Measurements from ENCODE around the gene NRTN.

The NRTN gene

DNA sequence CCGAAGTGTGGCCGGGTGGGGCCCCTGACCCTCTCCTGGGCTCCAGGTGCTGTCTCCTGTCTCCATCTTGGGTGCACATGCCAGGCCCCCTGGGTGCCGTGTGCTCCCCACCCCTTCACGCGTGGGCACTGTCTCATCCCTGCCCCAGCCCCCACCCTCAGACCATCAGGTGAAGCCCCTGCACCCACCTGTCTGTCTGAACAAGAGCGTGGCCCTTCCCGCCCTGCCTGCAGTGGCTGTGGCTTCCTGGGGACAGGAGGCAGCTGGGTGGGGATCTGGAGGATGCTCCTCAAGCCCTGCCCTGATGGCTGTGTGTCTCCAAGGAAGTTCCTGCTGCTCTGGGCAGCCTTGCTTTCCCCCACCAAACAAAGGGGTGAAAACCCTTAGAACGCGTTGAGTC lies 22.5 kb upstream of the NRTN start:
- H3K36me3 ChIP-seq (ENCODE audit: control insufficient read depth, insufficient read depth, low read length), result peaks cover 30% of the 10 kb centered on the region
- no CpG with 5 or more reads among the region's 9 CpGs for WGBS (ENCODE audit: insufficient coverage, insufficient read length)
- DNase-seq (ENCODE audit: low read depth, low spot score), result no peak
- H3K4me3 ChIP-seq (ENCODE audit: low read length), result no peak overlapping the region
- H3K27me3 ChIP-seq (ENCODE audit: control insufficient read depth, insufficient read depth, low read length), result no peaks in the 10 kb centered on the region
- H3K27ac ChIP-seq (ENCODE audit: low read length), result no peak overlapping the region
- H3K9me3 ChIP-seq (ENCODE audit: control insufficient read depth, insufficient read depth, low read length), result no peaks in the 10 kb centered on the region; the same call in 1 of the 2 replicates
- no peaks in the 10 kb centered on the region for H3K4me1 ChIP-seq (ENCODE audit: control insufficient read depth, insufficient read depth, low read length)

DNA sequence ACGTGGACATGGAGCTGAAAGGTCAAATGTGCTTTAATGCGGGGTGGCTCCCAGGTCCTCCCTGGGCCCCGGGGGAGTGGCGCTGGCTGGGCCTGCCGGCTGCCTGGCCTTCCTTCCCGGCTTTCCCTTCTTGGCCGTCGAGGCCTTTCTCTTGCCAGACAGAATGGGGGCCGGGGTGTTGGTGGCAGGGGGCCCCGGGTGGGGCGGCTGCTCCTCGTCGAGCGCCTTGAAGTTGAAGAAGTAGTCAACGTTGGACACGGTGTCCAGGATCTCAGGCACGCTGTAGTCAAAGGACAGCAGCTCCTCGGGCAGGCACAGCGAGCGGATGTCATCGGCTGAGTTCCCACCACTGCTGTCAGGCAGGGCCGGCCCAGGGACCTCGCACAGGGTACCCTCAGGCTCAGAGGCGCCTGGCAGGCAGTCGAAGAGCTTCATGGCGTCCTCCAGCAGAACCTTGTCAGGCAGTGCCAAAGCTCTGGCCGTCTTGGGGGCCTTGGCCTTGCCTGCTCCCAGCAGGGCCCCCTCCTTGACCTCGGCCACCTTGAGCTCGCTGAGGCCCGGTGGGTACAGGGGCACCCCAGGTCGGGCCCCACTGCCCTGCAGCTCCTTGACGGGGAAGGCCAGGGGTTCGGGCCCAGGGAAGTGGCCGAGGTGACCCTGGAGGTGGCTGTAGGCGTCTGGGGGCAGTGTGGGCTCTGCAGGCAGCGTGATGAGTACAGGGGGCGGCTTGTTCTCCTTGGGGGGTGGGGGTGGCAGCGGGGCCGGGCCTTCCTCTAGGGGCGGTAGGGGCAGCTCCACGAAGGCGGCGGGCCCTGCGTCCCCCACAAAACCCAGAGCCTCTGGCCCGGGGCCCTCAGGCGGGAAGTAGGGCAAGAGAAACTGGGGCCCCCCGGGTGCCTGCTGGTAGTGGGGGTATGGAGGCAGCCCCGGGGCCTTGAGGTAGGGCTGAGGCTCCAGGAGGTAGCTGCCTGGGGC lies 21.6 kb upstream of the NRTN start:
- no peak overlapping the region for H3K4me3 ChIP-seq (ENCODE audit: low read length)
- peaks cover 39% of the 10 kb centered on the region for H3K36me3 ChIP-seq (ENCODE audit: control insufficient read depth, insufficient read depth, low read length)
- H3K27ac ChIP-seq (ENCODE audit: low read length), result no peak overlapping the region
- WGBS (ENCODE audit: insufficient coverage, insufficient read length), result no CpG with 5 or more reads among the region's 48 CpGs
- H3K4me1 ChIP-seq (ENCODE audit: control insufficient read depth, insufficient read depth, low read length), result no peaks in the 10 kb centered on the region
- DNase-seq (ENCODE audit: low read depth, low spot score), result no peak
- no peaks in the 10 kb centered on the region; the same call in 1 of the 2 replicates for H3K9me3 ChIP-seq (ENCODE audit: control insufficient read depth, insufficient read depth, low read length)
- H3K27me3 ChIP-seq (ENCODE audit: control insufficient read depth, insufficient read depth, low read length), result no peaks in the 10 kb centered on the region

DNA sequence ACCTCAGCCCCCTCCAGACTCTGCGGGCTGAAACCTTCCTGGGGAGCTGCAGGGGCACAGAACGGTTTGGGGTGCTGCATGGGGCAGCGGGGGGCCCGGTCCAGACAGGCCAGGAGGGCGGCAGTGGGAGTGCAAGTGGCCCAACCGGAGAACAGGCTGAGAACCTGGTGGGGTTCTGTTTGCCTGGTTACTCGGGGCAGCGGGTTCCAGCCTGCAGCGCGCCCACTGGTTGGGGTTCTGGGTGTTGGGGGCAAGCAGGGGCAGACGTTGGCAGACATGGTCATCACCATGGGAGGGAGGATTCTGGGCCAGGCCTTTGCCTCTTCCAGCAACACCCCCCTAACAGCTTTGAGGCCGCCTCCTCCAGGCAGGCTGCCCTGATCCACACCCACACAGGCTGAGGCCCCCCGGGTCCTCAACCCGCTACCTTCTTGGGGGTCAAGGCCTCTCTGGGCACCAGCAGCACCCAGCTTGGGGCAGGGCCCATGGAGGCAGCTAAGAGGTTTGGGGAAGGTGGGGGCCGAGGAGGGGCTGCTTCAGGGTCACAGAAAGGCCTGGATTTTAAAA lies 20.2 kb upstream of the NRTN start, which contains the start of gene PRR22:
PRR22 (minus strand) TSS at position 166 of the 567 bp plus-strand sequence; CDS start at position 80, 86 bp downstream.
- H3K4me3 ChIP-seq (ENCODE audit: low read length), result no peak within 1 kb of the TSS

DNA sequence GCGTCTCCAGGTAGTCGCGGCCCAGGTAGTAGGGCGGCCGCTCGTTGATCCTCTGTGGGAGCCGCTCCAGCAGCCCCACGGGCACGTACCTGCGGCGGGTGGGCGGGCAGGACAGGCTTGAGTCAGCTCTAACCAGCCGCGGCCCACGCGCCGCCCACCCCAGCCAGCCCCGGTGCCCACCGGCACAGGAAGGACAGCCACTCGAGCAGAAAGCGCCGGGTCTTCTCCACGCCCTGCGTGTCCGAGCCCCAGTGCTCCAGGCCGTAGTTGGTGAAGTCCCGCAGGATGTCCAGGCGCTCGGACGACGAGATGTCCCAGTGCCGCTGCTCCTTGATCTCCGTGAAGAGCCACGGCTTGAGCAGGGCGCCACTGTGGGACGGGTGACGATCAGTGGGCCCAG lies 19.4 kb upstream of the NRTN start:
- Histone ChIP-seq H3K4me1 (ENCODE audit: control insufficient read depth, insufficient read depth, low read length) (no peaks in the 10 kb centered on the region), H3K9me3 (ENCODE audit: control insufficient read depth, insufficient read depth, low read length) (no peaks in the 10 kb centered on the region; the same call in 1 of the 2 replicates), H3K36me3 (ENCODE audit: control insufficient read depth, insufficient read depth, low read length) (peaks cover 51% of the 10 kb centered on the region), H3K4me3 (ENCODE audit: low read length) (no peak overlapping the region), H3K27me3 (ENCODE audit: control insufficient read depth, insufficient read depth, low read length) (no peaks in the 10 kb centered on the region), H3K27ac (ENCODE audit: low read length) (no peak overlapping the region)
- DNase-seq (ENCODE audit: low read depth, low spot score), result no peak
- WGBS (ENCODE audit: insufficient coverage, insufficient read length), result no CpG with 5 or more reads among the region's 37 CpGs

More for the DNA sequence above, 20.2 kb upstream of the NRTN start, which contains the start of gene PRR22:
- Histone ChIP-seq H3K36me3 (ENCODE audit: control insufficient read depth, insufficient read depth, low read length) (peaks cover 48% of the 10 kb centered on the region), H3K27me3 (ENCODE audit: control insufficient read depth, insufficient read depth, low read length) (no peaks in the 10 kb centered on the region), H3K9me3 (ENCODE audit: control insufficient read depth, insufficient read depth, low read length) (no peaks in the 10 kb centered on the region; the same call in 1 of the 2 replicates), H3K27ac (ENCODE audit: low read length) (no peak within 1 kb of the TSS), H3K4me1 (ENCODE audit: control insufficient read depth, insufficient read depth, low read length) (no peaks in the 10 kb centered on the region)
- DNase-seq (ENCODE audit: low read depth, low spot score), result no peak
- WGBS (ENCODE audit: insufficient coverage, insufficient read length), result no CpG with 5 or more reads among the region's 15 CpGs

DNA sequence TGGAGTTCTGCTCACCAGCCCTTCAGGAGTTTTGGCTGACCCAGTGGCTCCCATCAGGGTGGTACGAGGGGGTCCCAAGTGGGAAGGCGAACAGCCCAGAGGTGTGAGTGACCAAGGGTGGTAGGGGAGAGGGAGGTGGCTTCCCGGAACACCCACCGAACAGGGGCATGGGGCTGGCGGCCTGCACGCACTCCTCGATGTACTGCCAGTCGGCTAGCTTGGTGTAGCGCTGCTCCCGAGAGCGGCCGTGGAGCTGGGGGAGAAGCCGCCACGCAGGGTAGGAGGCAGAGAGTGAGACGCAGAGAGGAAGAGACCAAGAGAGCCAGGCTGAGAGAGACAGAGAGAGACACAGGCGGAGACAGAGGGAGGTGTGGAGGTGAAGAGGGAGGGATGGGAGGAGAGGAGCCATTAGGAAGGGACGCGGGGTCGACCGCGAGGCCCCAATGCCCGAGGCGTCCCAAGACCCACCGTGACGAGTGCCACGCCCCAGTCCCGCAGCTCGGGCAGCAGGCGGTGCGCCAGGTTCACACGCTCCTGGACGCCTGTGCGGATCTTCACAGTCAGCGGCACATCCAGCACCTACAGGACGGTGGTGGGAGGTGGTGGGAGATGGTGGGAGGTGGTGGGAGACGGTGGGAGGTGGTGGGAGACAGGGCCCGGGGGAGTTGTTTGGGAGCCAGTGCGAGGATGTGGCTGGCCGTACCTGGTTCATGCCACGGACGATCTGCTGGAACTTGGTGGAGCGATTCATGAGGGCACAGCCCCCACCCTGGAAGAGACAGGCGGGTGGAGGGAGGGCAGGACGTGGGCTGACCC lies 18.1 kb upstream of the NRTN start:
- Histone ChIP-seq H3K9me3 (ENCODE audit: control insufficient read depth, insufficient read depth, low read length) (no peaks in the 10 kb centered on the region), H3K36me3 (ENCODE audit: control insufficient read depth, insufficient read depth, low read length) (peaks cover 51% of the 10 kb centered on the region), H3K27me3 (ENCODE audit: control insufficient read depth, insufficient read depth, low read length) (no peaks in the 10 kb centered on the region), H3K4me1 (ENCODE audit: control insufficient read depth, insufficient read depth, low read length) (no peaks in the 10 kb centered on the region), H3K27ac (ENCODE audit: low read length) (no peak overlapping the region), H3K4me3 (ENCODE audit: low read length) (no peak overlapping the region)
- DNase-seq (ENCODE audit: low read depth, low spot score), result no peak
- no CpG with 5 or more reads among the region's 44 CpGs for WGBS (ENCODE audit: insufficient coverage, insufficient read length)

DNA sequence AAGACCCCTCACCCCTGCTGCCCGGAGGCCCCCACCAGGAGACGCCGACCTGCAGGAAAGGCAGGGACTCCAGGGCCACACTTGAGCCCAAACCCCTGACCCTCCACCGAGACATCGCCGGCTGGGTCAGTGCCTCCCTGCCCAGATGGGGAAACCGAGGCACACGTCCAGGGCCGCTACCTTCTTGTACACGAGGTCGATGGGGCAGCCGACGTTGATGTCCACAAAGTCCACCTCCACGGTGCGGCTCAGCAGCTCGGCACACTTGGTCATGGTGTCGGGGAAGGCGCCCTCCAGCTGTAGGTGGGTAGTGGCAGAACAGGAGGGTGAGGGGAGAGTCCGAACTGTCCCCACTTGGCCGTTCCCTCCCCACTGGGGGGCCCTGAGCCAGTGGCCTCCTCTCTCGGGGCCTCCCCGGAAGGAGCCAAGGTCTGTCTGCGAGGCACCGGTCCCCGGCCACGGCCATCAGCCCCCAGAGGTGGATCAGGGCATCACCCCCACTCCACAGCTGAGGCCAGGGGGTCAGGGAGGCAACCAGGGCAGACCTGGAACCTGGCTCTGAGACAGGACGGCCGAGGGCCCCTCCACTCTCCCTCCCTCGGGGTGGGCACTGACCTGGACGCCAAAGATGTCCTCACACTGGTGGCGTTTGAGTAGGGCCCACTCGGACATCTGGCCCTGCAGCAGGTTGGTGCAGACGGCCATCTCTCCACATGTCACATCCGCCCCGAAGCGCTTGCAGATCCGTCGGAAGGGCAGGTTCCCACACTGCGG lies 17.3 kb upstream of the NRTN start:
- Histone ChIP-seq H3K9me3 (ENCODE audit: control insufficient read depth, insufficient read depth, low read length) (no peaks in the 10 kb centered on the region), H3K36me3 (ENCODE audit: control insufficient read depth, insufficient read depth, low read length) (peaks cover 51% of the 10 kb centered on the region), H3K27ac (ENCODE audit: low read length) (no peak overlapping the region), H3K27me3 (ENCODE audit: control insufficient read depth, insufficient read depth, low read length) (no peaks in the 10 kb centered on the region), H3K4me3 (ENCODE audit: low read length) (no peak overlapping the region), H3K4me1 (ENCODE audit: control insufficient read depth, insufficient read depth, low read length) (no peaks in the 10 kb centered on the region)
- no peak for DNase-seq (ENCODE audit: low read depth, low spot score)
- no CpG with 5 or more reads among the region's 39 CpGs for WGBS (ENCODE audit: insufficient coverage, insufficient read length)

DNA sequence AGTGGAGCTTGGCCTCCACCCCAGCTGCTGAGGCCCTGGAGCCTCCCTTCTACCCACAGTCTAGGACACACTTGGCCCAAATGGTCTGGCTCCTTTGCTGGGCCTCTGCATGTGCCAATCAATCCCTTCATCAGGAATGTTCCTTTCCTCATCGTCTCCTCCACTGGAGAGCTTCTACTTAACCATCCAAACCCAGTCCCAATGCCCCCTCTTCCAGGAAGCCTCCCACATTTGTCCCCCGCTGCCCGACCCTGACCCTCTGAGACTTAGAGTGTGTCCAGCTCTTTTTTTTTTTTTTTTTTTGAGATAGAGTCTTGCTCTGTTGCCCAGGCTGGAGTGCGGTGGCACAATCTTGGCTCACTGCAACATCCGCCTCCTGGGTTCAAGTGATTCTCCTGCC lies 16.4 kb upstream of the NRTN start:
- H3K4me1 ChIP-seq (ENCODE audit: control insufficient read depth, insufficient read depth, low read length), result no peaks in the 10 kb centered on the region
- DNase-seq (ENCODE audit: low read depth, low spot score), result no peak
- no peaks in the 10 kb centered on the region for H3K9me3 ChIP-seq (ENCODE audit: control insufficient read depth, insufficient read depth, low read length)
- WGBS (ENCODE audit: insufficient coverage, insufficient read length), result no CpG with 5 or more reads among the region's 5 CpGs
- no peaks in the 10 kb centered on the region for H3K27me3 ChIP-seq (ENCODE audit: control insufficient read depth, insufficient read depth, low read length)
- no peak overlapping the region for H3K4me3 ChIP-seq (ENCODE audit: low read length)
- H3K27ac ChIP-seq (ENCODE audit: low read length), result no peak overlapping the region
- H3K36me3 ChIP-seq (ENCODE audit: control insufficient read depth, insufficient read depth, low read length), result peaks cover 51% of the 10 kb centered on the region

DNA sequence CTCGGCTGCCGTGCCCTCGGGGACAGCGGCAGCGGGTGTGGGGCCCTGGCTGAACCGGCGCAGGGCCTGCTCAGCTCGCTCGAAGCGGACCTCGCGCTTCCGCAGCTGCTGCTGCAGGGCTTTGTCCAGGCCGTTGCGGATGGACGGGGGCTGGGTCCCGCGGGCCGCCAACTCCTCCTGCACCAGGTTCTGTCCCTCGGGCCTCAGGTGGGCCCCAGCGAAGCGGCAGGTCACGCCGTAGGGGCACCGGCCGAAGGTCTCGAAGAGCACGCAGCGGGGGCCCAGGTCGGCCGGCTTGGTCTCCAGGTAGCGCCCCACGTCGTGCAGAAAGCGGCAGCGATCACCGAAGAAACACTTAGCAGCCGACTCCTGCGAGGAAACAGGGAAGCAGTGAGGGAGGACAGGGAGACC lies 15.5 kb upstream of the NRTN start:
- Histone ChIP-seq H3K4me3 (ENCODE audit: low read length) (no peak overlapping the region), H3K9me3 (ENCODE audit: control insufficient read depth, insufficient read depth, low read length) (no peaks in the 10 kb centered on the region), H3K27ac (ENCODE audit: low read length) (no peak overlapping the region), H3K4me1 (ENCODE audit: control insufficient read depth, insufficient read depth, low read length) (no peaks in the 10 kb centered on the region), H3K27me3 (ENCODE audit: control insufficient read depth, insufficient read depth, low read length) (no peaks in the 10 kb centered on the region), H3K36me3 (ENCODE audit: control insufficient read depth, insufficient read depth, low read length) (peaks cover 48% of the 10 kb centered on the region)
- no CpG with 5 or more reads among the region's 39 CpGs for WGBS (ENCODE audit: insufficient coverage, insufficient read length)
- no peak for DNase-seq (ENCODE audit: low read depth, low spot score)

DNA sequence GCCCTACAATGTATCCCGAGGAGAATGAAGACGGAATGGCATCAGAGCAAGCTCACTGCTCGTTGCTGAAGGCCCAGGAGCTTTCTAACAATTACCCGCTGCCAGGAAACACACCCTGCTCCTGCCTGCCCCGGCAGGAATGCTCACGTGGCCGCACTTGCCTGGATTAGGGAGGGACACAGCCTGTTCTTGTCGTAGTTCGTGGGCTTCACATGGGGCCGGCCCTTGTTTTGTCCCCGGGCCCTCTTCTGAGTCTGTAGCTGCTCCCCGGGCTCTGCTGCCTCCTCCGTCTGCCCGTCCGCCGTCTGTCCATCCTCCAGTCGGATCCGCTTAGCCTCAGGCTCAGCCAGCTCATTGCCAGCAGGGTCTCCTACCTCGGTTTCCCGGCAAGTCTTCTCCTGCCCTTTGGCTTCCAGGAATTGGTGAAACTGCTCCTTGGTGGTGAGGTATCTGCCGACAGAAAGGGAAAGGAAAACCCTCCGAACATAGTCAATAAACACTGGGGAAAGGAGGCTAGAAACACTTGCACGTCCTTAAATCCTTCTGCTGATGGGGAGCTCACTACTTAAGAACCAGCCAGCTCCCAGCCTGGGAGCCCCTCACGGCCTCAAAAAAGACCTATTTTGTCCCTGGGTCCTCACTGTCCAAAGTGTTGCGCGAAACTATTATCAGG lies 14.8 kb upstream of the NRTN start:
- peaks cover 42% of the 10 kb centered on the region for H3K36me3 ChIP-seq (ENCODE audit: control insufficient read depth, insufficient read depth, low read length)
- H3K4me1 ChIP-seq (ENCODE audit: control insufficient read depth, insufficient read depth, low read length), result no peaks in the 10 kb centered on the region
- DNase-seq (ENCODE audit: low read depth, low spot score), result no peak
- no peaks in the 10 kb centered on the region for H3K9me3 ChIP-seq (ENCODE audit: control insufficient read depth, insufficient read depth, low read length)
- no peak overlapping the region for H3K27ac ChIP-seq (ENCODE audit: low read length)
- no peaks in the 10 kb centered on the region for H3K27me3 ChIP-seq (ENCODE audit: control insufficient read depth, insufficient read depth, low read length)
- H3K4me3 ChIP-seq (ENCODE audit: low read length), result peak overlapping the region; percentile 24; the same call in 1 of the 2 replicates
- no CpG with 5 or more reads among the region's 26 CpGs for WGBS (ENCODE audit: insufficient coverage, insufficient read length)

Measured in iPS DF 6.9 (cell line).